Measurements from ENCODE around the gene DDR1.
A peak's percentile ranks its signal among the peaks of the same experiment; 100 is the strongest.
"Not testable (repeated sequence)": the region's sequence is repeated elsewhere in the genome, so short reads cannot be mapped to it uniquely, and the experiment has no call there.

Gene DDR1

DNA sequence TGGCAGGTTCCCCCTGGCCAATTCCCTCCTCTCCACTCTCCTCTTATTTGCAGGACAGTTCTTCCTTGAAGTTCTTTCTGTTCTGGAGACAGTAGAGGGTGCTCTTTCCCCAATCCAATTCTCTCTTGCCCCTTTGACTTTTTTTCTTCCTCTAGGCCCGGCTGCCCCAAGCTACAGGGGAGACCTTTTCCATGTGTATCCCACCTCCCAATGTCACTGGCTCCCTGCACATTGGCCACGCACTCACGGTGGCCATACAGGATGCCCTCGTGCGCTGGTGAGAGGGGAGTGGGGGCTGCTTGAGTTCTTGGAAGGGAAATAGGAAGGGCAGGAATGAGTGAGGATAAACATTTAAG is 31.2 kb downstream of the DDR1 start:
- peak; percentile 69 for DNase-seq (ENCODE audit: low spot score)

DNA sequence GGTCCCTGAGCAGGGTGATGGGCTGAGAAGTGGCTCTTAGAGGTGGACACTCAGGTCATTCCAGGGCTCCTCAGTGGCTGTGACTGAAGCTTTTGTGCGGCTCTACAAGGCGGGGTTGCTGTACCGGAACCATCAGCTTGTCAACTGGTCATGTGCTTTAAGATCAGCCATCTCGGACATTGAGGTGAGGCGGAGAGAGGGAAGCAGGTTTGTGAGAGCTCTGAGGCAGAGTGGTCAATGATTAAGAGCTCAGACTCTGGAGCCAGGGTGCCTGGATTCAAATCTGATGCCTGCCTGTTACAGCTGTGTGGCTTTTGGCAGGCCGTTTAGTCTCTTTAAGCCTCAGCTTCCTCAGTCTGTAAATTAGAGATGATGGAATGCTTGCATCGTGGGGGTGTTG is 32.7 kb downstream of the DDR1 start:
- no peak for DNase-seq (ENCODE audit: low spot score)

DNA sequence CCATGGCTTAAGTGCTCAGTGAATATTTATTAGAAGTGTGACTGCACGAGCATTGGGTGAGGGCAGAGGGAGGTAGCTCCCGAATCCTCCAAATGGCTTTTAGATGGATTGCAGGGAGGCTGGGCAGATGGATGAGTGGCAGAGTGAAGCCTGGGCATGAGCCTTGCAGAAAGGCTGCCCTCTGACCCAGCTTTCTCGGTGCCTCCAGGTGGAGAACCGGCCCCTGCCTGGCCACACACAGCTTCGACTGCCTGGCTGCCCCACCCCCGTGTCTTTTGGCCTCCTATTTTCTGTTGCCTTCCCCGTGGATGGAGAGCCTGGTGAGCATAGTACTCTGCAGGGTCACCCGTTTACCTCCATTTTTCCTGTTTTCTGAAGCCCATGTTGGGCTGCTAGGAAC is 33.2 kb downstream of the DDR1 start:
- DNase-seq (ENCODE audit: low spot score), result no peak

DNA sequence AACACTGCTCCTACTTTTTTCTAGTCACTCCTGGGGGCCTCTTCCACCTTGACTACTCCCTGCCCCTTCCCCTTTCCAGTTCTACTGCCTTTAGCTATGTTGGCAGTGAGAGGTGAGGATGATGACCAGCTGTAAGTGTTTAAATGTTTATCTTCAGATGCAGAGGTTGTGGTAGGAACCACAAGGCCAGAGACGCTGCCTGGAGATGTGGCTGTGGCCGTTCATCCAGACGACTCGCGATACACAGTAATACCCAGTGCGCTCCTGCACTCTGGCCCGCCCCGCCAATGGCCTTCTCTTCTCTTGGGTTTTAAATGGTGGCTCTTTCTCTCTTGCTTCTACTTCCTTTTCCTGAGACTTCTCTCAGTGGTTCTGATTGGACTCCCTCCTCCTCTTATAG is 34.4 kb downstream of the DDR1 start:
- no peak for DNase-seq (ENCODE audit: low spot score)

DNA sequence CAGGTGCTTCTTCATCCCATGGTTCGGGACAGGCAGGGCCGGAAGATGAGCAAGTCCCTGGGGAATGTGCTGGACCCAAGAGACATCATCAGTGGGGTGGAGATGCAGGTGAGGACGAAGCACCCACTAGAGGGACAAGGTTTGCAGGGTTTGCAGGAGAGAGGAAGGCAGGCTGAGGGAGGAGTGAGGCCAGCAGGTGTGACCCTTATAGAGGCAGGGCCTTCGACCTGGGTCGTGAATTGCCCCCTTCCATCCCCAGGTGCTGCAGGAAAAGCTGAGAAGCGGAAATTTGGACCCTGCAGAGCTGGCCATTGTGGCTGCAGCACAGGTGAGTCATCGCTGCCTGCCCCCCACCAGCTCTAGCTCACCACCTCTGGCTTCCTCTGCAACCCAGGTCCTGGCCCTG is 38.1 kb downstream of the DDR1 start:
- no peak for DNase-seq (ENCODE audit: low spot score)

DNA sequence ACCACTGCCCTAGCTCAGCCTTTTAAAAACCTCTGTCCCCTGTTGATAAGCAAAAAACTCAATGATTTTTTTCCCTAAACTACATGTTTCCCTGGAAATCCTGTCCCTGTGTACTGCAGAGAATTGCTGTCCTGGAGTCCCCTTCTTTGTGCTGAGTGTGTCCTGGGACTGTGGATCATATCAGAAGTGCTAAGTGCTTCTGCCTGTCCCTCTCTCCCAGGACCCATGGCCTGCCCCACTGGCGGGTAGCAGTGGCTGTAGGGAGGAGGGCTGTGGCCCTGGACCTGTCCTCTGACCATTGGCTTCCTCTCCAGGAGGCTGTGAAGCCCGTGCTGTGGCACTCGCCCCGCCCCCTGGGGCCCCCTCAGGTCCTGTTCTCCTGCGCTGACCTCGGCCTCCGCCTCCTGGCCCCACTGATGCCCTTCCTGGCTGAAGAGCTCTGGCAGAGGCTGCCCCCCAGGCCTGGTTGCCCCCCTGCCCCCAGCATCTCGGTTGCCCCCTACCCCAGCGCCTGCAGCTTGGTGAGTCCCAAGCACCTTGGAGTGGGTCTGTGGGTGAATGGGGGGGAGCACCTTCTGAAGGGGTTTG is 39.8 kb downstream of the DDR1 start:
- DNase-seq (ENCODE audit: low spot score), result not testable (repeated sequence)

DNA sequence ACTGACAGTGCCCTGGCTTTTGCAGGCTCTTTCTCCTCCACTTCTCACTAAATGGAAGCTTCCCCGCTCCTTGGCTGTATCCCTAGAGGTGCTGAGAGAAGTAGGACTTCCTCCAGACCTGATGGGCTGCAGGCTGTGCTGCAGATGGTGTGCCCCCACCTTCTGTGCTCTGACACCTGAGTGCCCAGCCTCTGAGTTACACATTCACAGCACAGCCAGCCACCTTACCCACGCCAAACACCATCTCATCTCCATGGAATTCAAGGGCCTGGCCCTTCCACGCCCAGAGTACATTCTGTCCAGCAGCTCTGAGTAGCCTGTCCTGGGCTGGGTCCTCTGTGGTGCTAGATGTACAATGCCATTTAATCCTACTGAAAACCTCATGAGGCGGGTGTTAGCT is 42.3 kb downstream of the DDR1 start:
- DNase-seq (ENCODE audit: low spot score), result no peak

DNA sequence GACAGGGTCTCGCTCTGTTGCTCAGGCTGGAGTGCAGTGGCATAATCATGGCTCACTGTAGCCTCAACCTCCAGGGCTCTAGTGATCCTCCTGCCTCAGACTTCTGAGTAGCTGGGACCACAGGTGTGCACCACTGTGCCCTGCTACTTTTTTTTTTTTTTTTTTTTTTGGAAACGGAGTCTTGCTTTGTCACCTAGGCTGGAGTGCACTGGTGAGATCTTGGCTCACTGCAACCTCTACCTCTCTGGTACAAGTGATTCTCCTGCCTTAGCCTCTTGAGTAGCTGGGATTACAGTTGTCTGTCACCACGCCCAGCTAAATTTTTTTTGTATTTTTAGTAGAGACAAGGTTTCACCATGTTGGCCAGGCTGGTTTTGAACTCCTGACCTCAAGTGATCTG is 42.8 kb downstream of the DDR1 start:
- DNase-seq (ENCODE audit: low spot score), result not testable (repeated sequence)

DNA sequence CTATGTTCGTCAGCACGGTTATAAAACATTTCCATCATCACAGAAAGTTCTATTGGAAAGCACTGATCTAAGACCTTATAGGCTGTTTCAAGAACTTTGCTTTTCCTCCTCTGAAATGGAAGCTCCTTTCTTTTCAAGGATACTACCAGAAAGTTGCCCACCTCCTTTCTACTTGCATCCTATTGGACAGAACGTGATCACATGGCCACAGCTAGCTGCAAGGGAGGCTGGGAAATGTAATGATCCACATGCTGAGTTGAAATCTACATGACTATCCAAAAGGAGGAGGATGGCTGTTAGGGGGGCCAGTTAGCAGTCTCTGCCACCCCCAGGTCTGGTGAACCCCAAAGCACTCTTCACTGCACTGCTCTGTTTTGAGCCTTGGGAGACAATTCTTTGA is 44.4 kb downstream of the DDR1 start:
- DNase-seq (ENCODE audit: low spot score), result no peak

DNA sequence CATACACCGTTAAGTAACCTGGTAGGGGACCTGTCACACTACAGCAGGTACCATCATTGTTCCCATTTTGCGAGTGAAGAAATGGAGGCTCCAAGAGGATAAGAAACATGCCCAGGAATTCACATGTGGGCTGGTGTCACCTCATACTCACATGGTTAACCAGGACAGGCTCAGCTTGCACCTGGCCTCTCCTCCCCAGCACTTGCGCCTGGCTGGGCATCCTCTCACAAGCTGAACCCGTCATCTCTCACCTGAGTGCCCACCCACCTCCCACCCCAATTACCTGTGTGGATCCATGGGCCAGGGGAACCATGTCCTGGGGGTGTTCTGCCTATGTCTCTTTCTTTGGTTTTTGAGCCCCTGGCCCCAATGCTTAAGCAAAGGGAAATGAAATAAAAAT is 46.2 kb downstream of the DDR1 start:
- DNase-seq (ENCODE audit: low spot score), result no peak

DNA sequence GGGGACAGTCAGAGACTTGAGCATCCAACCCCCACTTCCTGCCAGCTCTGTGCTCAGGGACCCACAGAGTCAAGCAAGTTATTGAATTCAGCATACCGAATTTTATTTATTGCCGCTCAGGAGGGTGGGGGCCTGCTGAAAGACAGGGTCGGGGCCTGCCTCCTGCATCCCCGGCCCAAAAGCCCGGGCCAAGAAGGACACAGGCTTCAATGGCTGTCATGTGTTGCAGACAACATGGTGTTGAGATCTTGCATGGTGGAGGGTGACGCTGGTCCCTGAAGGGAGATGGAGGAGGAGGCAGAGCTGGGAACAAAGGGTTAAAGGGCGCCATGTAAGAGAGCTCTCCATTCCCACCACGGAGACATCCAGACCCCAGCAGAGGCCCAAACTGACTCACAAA is 47.0 kb downstream of the DDR1 start:
- DNase-seq (ENCODE audit: low spot score), result no peak

DNA sequence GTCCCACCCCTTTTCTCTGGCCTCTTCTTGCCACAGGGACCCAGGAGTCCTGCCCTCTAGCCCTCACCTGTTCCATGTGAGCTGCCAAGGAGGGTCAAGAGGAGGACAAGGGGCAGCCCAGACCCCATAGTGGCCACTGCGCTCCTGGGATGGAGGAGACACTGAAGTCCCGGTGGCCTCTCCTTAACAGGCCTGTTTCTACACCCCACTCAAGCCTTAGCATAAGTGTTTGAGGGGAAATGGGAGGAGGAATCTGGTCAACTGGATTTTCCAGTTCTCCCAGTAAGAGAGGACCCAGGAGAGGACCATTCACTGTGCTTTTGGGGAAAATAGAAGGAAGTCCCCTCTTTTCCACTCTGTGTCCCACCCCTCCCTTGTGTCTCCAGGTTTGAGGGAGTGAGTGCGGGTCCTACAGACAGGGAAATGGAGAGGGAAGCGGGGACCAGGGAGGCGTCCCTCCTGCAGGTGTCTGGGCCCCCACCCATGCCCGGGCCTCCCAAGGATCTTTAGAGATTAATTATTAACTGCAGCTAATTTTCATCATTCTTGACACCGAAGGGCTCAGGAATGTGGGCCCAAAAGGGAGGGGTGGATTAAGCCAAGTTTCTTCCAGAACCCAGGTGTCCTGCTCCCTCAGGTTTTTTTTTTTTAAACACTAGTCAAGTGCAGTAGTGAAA is 47.8 kb downstream of the DDR1 start, which contains the start of gene SFTA2:
Gene SFTA2, minus strand, starts transcription at position 202 of the 677 bp plus-strand sequence. Its CDS starts 74 bp downstream, at position 128.
- DNase-seq (ENCODE audit: low spot score), result no peak

DNA sequence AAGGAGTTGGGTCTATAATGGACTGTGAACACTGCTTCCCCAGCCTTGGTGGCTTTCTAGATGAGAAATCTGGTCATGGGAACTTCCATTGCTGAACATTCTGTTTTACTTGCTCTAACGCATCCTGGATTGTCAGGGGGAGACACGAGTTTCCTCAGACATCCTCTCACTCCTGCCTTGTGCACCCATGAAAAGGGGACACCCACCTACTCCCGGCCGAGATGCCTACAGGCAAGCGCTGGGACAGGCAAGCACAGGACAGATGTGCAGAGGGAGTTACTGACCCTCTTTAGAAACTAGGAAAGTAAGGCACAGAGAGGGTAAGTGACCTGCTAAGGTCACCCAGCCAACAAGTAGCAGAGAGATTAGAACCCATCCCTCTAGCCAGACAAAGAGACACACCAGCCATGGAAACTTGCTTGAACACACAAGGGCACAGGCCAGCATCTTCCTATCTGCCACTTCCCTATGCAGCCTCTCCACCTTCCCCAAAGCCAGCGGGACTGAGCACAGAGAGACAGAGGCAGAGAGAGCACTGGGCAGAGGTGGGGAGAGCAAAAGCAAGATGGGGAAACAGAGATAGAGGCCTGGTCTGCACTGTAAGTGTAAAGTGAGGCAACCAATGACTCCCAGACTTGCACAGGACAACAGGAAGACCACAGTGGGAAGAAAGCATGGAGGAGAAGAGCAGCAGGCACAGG is 48.5 kb downstream of the DDR1 start:
- DNase-seq (ENCODE audit: low spot score), result no peak

DNA sequence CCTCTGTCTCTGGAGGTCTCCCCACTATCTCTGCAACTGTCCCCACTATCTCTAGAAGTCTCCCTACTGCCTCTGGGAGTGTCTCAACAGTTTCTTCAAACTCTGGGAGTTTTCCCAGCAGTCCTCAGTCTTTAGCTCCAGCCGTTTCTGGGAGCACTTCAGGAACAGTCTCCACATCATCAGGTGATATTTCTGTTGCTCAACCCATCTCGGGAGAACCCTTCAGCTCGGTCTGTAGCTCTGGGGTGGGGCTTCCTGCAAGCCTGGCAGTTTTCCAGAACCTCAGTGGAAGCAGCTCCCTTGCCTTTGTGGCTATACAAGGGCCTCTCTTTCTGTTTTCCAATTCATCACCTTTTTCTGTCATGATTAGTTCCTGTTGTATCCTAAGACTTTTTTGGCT is 50.7 kb downstream of the DDR1 start:
- no peak for DNase-seq (ENCODE audit: low spot score)

DNA sequence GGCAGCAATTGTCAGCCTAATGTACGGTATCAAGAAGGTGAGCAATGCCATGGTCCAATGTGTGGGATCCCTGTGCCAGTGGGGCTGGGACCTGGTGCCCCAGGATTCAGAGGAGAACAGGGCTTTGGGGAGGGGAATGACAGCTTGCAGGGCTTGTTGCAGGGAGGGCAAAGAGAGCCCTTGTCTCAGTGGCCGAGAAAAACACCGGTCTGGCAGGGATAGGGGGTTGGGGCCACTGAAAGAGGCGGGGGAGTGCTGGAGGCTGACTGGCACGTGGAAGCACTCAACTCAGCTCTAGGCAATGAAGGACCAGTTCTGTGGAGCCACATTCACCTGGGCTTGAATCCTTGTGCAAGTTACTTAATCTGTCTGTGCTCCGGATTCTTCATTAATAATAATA is 52.9 kb downstream of the DDR1 start:
- no peak for DNase-seq (ENCODE audit: low spot score)

DNA sequence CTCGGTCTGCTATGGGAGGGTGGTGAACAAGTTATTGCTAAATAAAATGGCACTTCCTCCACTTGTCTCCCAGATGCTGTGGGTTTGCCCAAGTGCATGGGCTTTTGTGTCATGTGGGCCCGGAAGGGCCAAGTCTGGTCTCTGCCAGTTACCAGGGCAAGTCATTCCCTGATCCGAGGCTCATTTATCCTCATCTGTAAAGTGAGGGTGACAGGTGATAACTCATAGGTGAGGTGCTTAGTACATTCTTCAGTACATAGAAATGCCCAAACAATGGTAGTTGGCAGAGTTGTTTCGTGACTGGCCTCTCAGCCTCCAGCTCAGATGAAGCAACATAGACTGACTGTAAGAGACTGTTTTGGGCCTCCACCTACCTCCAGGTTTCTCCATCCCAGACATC is 54.4 kb downstream of the DDR1 start:
- no peak for DNase-seq (ENCODE audit: low spot score)

DNA sequence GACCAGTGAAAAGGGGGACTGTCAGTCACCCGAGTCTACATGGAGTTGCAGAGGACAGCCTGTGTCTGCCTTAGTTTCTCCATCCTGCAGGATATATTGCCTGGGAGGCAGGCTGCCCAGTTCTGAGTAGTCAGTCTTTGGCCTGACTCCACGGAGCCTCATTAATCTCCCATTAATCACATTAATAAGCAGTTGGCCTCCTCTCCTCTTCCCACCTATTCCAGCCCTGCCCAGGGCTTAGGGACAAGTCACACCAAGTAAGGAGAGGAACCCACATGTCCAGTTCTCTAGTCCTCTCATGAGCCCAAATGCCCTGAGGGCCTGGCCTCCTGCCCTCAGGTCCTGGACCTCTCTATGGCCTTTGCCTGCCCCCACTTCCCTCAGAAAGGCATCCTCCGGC is 55.2 kb downstream of the DDR1 start:
- DNase-seq (ENCODE audit: low spot score), result no peak

DNA sequence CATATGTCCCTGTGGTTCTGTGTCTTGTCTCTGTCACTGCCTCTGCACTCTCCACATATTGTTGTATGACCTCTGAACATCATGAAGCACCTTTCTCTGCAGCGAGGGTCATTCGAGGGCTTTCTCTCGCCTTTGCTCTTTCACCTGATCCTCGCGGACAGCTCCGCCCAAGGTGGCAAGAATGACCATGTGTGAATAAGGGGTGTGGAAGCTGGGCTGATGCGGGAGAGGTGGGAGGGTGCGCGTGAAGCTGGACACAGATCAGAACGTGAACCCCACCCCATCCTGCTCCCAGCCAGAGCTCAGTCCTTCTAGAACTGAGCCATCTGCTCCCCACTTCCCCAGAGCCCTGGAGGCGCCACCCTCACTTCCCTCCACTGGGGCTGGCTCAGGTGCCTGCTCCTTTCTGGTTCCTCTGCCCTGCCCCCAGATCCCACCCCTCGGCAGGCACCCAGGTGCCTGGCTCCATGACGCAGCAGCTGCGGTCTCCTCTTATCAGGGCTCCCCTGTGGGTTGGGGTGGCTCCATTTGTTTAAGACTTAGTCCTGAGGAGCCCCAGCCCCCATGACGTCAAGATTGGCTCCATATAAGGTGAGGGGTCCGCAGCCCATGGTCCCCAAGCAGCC is 56.2 kb downstream of the DDR1 start, which contains the start of gene MUCL3:
Gene MUCL3, plus strand, starts transcription at position 613 of the 626 bp plus-strand sequence. CDS start 27 bp downstream, outside the sequence.
- DNase-seq (ENCODE audit: low spot score), result no peak

DNA sequence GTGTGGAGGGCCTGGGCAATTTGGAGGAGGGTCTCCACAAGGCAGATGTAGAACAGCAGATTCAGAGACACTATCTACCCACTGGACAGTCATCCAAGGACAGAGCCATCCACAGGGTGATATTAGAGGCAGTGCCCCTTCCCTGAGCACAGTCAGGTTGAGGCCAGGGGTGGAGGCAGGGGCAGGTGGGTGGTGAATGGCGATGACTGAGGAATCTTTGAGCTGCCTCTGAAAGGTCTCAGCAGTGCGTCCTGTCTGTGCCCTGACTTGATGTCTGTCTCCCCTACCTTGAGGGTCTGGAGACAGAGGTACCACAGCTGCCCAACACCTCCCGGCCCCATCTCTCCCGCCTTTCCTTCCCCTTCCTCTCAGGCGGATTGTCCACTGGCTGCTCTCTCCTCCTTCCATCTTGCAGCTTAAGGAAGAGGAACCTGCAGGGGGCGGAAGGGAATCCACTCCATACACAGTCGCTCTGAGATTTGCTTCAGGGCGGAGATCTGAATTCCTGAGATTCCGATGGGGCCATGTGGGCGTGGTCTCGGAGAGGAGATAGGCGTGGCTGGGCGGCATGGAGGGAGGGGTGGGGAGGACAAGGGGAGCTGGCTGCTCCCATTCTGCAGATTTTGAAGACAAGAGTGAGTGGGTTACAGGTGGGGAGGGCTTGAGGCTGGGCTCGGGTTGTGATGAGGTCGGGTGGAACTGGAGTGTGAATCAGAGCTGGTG is 58.2 kb downstream of the DDR1 start:
- DNase-seq (ENCODE audit: low spot score), result peak; percentile 19

DNA sequence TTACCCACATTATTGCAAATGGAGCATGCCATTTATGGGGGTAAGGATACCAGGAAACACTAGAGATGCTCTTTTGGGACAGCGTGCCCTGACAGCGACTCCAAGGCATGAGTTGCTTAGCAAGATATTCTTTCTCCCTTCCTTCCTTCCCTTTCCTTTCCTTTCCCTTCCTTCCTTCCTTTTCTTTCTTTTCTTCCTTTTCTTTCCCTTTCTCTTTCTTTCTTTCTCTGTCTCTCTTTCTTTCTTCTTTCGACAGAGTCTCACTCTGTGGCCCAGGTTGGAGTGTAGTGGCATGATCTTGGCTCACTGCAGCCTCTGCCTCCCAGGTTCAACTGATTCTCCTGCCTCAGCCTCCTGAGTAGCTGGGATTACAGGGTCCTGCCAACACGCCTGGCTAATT is 59.7 kb downstream of the DDR1 start:
- DNase-seq (ENCODE audit: low spot score), result no peak

DNA sequence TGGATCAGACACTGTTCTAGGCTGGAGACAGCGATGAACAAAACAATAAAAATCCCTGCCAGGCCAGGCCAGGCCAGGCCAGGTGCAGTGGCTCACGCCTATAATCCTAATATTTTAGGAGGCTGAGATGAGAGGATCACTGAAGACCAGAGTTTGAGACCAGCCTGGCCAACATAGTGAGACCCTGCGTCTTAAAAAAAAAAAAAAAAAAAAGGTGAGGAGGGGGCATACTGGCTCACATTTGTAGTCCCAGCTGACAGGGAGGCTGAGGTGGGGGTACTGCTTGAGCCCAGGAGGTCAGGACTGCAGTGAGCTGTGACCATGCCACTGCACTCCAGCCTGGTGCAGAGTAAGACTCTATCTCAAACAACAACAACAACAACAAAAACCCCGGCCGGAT is 61.0 kb downstream of the DDR1 start:
- no peak for DNase-seq (ENCODE audit: low spot score)

DNA sequence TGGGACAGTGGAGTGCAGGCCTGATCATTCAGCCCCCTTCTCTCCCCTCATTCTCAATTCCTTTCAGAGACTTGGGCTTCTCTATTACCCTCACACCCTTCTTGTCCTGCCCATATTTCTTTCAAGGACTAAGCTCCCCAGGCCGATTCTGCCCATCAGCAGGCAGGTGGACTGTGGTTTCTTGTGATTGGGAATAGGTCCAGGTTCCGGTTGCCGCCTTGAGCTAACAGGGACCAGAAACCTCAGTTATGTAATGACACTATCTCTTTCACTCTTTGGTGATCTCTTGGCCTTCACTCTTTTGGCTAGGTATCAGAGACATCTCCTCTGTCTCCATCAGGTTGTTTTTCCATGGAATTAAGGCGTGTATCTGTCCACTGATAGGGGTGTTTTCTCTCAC is 62.9 kb downstream of the DDR1 start:
- no peak for DNase-seq (ENCODE audit: low spot score)
